ENCODE data around the gene GRM7. TPM values are rescaled to one million over a fixed set of nuclear protein-coding genes. Genes with fewer than 3 reads are reported as not detected.

GRM7 gene
- total RNA-seq, 1 experiment from 2014 or later, result 0.28 TPM

- Histone ChIP-seq H3K4me2 (ENCODE audit: insufficient read depth, insufficient read length, low read length) (no peak overlapping the region), H4K91ac (ENCODE audit: insufficient read length, low read depth, low read length) (no peak overlapping the region)
Measured at GRCh38 chr3:7332696-7333095, 471.8 kb downstream of the GRM7 start.

More at GRCh38 chr3:7332696-7333095, 471.8 kb downstream of the GRM7 start:
- peak overlapping the region in 1 of 3 experiments; percentile 41; a peak in 1 of 7 replicates for H3K27ac Mint-ChIP-seq
- no peak overlapping the region for H2AK5ac ChIP-seq (ENCODE audit: insufficient read length, low read length)
- no peaks in the 10 kb centered on the region for H3K27me3 ChIP-seq (ENCODE audit: insufficient read depth, low read length)
- H3K36me3 Mint-ChIP-seq (ENCODE audit: insufficient read depth in 1 of 3, low read depth in 3 of 3), result peaks cover 0 to 4% (median 1%) of the 10 kb centered on the region in 3 experiments; a peak in 2 of 7 replicates
- no peaks in the 10 kb centered on the region for H3K9me3 ChIP-seq (ENCODE audit: control insufficient read depth, low read depth, low read length)
- no peak overlapping the region for H2BK12ac ChIP-seq (ENCODE audit: insufficient read length, low read depth, low read length)
- no peaks in the 10 kb centered on the region for H3K27me3 Mint-ChIP-seq (ENCODE audit: low read depth)
- peaks cover 7 to 9% of the 10 kb centered on the region in 2 experiments for H3K4me1 Mint-ChIP-seq
- DNase-seq, result peak; percentile 43
- no CpG with 5 or more reads among the region's 2 CpGs for WGBS (ENCODE audit: extremely low coverage, insufficient read length, low lambda C conversion rate)
- H4K20me1 ChIP-seq (ENCODE audit: control insufficient read depth, insufficient read depth, insufficient read length), result no peaks in the 10 kb centered on the region
- H3T11ph ChIP-seq (ENCODE audit: low read length), result no peak overlapping the region
- H2BK5ac ChIP-seq (ENCODE audit: insufficient read length, low read length), result no peak overlapping the region
- H2BK120ac ChIP-seq (ENCODE audit: low read depth, low read length, poor library complexity, severe bottlenecking), result no peak overlapping the region
- H2AFZ ChIP-seq (ENCODE audit: low read length), result no peak overlapping the region
- no peak overlapping the region for H3K56ac ChIP-seq (ENCODE audit: insufficient read length, low read depth, low read length)
- no peak overlapping the region for H4K8ac ChIP-seq (replicated peaks; ENCODE audit: insufficient read length, low read depth, low read length)
- H3K9me3 Mint-ChIP-seq, result peaks cover 4 to 5% of the 10 kb centered on the region in 2 experiments; a peak in 4 of 5 replicates
- no peak overlapping the region for H3K18ac ChIP-seq (ENCODE audit: insufficient read length, low read depth, low read length)
- no peak overlapping the region for H3K23ac ChIP-seq (ENCODE audit: insufficient read length, low read depth, low read length)
- H3K14ac ChIP-seq (ENCODE audit: insufficient read depth, low read length), result no peak overlapping the region
- peak; percentile 23; the same call in 1 of the 3 replicates for TF ChIP-seq CTCF (conservative IDR thresholded peaks at IDR 0.05)
- no peak overlapping the region for H3K4ac ChIP-seq (ENCODE audit: low read depth, low read length)
- no peak overlapping the region for H2BK20ac ChIP-seq (ENCODE audit: low read depth, low read length, poor library complexity, severe bottlenecking)
- no peaks in the 10 kb centered on the region for H3K79me1 ChIP-seq (ENCODE audit: insufficient read depth, low read depth, low read length, poor library complexity, severe bottlenecking)
- no peaks in the 10 kb centered on the region; the same call in 1 of the 2 replicates for H3K4me1 ChIP-seq (ENCODE audit: insufficient read depth, low read length)
- no peaks in the 10 kb centered on the region for H3K23me2 ChIP-seq (ENCODE audit: insufficient read length, low read depth, low read length, poor library complexity, severe bottlenecking)
- no peak overlapping the region for H3K27ac ChIP-seq (ENCODE audit: insufficient read length, low read depth, low read length)
- no peak overlapping the region for H2BK15ac ChIP-seq (ENCODE audit: low read depth, low read length)
- no peak overlapping the region for H4K5ac ChIP-seq (ENCODE audit: insufficient read length, low read depth, low read length)
- no peaks in the 10 kb centered on the region for H3K79me2 ChIP-seq (ENCODE audit: insufficient read depth, low read length)
- no peak overlapping the region for H3K9ac ChIP-seq (ENCODE audit: extremely low read depth, insufficient read length, low read length)
- H3K4me3 Mint-ChIP-seq, result no peak overlapping the region
